GM19240 (cell line): ENCODE measurements around the gene CHKA.

ENCODE experiments used
- DNase-seq: peaks from one replicate; pipeline ENCODE4 v3.0.0; 2011; ENCODE audit warnings: low spot score; ENCODE audit not compliant: insufficient read length

CHKA gene

DNA sequence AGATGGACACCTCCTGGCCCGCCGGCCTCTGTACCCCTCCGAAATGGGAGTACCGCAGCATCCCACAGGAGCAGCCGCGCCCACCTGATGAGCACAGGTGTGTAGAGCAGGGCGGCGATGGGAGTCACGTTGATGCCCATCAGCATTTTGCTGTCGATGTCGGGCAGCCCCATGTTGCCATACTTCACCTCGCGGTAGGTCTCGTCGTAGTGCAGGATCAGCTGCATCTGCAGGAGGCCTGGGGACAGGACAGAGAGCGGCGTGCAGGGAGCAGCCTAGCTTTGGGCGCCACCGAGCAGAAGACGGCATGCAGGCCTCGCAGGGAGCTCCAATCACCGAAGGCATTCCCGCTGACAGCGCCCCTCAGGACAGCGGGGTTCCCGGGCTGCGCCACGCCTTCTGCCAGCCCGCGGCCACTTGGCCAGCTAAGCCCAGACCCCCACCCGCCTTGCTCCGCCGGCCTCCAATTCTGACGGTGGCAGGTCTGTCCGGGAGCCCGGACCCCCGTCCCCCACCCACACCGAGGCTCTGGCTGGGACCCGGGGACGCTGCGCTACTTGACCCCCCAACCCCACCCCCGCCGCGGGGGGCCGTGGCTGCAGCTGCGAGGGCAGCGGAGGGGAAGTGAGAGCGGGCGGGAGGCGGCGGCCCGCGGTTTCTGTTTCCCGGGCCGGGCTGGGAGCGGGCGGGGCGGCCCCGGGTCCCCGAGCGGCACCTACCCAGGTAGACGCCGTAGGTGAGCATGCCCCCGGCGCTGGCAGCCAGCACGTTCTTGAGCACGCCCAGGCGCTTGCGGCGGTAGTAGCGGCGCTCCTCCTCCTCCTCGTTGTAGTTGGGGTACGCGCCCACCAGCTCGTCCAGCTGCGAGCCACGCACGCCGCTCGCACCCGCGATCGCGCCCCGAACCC, 118.0 kb downstream of the CHKA start:
- no peak for DNase-seq
